Measurements from ENCODE around the gene MTMR10.

The MTMR10 gene

DNA sequence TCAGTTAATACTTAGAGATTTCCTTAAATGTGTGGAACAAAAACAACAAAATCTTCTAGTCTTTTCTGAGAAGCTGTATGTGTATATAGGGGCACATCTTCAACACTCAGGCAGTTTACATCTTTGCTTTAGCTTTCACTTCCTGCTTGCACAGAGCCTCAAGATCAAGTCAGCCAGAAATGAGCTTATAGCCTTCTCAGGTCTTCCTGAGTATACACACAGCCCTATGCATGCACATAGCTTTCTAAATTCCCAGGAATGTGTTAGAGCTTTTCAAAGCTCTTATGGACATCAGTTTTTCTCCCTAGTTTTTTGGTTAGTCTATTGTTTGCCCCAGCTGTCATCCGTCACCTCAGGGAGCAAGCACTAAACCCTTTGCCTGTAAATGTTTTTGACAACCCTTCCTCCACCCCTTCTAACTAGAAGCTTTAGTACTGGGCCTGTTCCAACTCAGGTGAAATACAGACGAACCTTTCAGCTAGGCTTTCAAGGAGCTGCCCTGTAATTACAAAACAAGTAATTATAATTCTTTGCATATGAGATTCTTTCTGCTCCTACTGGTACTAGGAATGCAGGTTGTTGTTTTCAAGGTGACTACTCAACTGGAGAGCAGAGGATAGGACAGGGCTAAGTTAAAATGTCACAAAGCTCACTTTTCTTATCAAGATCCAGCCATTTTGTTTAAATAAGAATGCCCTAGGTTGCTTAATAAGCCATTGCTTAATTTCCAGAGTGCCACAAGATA is 22.6 kb upstream of the MTMR10 start:
- DNase-seq = no peak

GRCh38 chr15:31012455-31012854 is 21.0 kb upstream of the MTMR10 start:
- no peak for DNase-seq

- DNase-seq = no peak
These were observed 18.6 kb upstream of the MTMR10 start for GRCh38 chr15:31010036-31010435.

- no peak for DNase-seq
These were observed 14.2 kb upstream of the MTMR10 start for GRCh38 chr15:31005660-31006059.

- no peak for DNase-seq
These were observed 12.8 kb upstream of the MTMR10 start for GRCh38 chr15:31004220-31004733.

- DNase-seq = no peak
These were observed 10.3 kb upstream of the MTMR10 start for GRCh38 chr15:31001702-31002101.

DNA sequence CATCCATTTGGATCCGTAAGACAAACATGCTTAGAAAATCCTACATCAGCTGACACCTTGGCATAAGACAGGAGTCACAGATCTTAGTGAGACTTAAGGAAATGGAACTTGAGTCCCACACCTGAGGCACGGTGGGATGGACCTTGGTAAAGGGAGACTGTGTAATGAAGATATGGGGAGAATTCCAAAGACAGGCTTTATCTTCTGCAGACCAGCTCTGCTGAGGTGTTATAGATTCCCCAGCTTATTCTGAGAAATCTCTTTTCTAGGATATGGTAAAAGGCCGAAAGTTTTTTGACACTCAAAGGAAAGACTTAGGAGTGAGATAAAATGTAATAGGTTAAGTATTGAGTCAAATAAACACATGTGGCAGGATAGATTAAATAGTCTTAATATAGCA is 8.3 kb upstream of the MTMR10 start:
- no peak for DNase-seq

DNA sequence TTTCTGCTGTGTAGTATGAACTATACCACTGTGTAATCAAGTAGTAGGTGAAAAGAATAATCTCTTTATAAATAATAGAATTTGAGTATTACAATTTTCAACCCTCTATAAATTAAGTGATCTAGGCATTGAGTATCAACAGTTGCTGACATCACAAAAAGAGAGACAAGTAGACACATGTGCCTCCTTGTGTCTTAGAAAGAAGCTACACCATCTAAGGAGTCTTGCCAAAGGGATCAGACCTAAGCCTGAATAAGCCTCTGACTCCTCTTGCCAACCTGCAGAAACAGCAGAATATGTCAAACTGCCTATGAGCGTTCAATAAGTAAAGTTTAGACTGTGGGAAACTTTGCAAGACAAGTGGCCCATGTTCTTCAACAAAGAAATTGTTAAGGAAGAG is 5.8 kb upstream of the MTMR10 start:
- no peak for DNase-seq

DNA sequence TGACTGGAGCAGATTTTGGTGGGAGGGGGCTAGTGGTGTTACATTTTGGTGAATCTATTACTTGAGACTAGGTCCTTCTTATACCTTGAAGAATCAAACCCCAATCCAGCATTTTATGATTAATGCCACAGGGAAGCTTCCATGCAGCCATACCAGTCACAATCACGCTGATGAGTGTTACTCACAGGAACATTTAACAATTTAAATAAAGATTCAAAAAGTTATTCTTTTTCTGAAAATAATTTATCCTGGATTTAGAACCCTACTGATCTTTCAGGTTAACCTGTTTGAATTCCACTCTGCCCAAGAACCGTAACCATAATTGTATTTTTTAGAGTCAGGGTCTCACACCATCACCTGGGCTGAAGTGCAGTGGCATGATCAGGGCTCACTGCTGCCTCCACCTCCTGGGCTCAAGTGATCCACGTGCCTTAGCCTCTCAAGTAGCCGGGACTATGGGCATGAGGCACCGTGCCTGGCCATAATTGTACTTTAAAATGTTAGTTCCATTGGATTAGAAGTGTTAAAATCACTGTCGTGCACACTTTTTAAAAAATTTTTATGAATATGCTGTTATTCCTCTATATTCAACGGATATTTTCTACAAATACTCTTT is 929 bp upstream of the MTMR10 start:
- DNase-seq = no peak

DNA sequence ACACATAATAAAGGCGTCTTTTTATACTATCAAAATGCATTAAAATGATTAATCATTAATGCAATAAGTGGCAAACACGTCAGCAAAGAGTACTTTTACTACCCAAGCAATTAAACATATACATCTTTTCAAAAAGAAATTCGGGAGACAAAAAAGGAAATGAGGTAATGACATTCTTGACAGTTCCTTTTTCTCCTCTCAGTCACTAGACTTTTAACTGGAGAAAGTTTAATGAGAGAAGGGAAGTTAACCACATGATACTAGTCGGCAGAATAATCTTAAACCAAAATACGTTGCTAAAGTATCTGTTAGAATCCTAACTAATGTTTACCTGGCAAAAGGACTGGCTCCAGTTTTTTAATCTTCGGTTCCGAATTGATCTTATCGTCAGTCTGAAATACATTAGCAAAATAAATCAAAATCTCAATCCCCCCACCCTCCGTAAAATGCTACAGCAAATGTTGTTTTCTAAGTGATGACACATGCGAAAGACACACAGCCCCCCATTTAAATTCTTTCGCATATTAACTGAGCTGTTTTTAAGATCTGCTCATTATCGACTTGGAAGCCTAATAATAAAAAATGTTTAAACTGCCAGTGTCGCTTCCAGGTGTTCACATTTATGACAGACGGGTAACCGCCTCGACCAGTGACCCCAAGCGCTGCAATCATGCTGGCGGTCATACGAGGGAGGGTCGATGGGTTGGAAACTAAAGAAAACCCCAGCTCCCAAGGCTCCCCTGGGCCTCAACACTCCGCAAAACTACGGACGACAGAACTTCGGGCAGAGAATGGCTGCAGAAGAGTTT is 778 bp downstream of the MTMR10 start:
- DNase-seq = no peak

- DNase-seq = no peak
These were observed 1.4 kb downstream of the MTMR10 start for GRCh38 chr15:30990036-30990435.

GRCh38 chr15:30985081-30985531 is 6.3 kb downstream of the MTMR10 start:
- DNase-seq = no peak

DNA sequence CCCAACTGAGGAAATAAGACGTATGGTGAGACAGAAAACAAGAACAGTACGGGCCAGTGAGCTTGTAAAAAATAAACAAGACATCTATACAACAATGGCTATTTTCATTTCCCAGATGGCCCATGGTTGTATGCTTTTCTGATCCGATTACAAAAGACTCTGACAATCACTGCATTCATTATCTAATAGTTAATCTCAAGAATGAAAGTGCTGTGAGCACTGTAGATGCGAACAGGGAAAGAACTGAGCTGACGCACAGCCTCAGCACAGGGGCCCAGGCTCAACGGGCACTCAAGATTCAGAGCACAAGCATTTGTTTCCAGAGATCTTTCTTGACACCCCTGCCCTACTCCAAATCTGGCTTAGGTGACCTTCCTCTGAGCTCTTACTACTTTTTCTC is 6.9 kb downstream of the MTMR10 start:
- DNase-seq = no peak

- DNase-seq = no peak
These were observed 7.3 kb downstream of the MTMR10 start for GRCh38 chr15:30984118-30984517.

GRCh38 chr15:30979457-30979856 is 12.0 kb downstream of the MTMR10 start:
- no peak for DNase-seq

DNA sequence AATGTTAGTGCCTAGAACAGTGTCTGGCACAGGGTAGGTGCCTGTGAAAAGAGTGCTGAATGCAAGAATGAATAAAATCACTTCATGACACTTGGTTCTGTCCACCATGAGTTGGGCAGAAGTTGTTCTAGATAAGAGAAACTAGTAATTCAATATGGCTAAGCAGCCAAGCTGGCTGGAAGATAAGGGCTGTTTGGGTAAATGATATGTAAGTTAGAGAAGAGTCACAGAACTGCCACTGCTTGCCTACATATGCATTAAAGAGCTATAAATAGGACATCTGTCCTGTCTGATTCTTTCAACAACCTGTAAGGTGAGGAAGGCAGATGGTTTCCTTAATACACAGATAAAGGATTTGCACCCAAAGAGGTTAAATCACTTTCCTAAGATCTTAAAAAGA is 13.1 kb downstream of the MTMR10 start:
- DNase-seq = no peak

DNA sequence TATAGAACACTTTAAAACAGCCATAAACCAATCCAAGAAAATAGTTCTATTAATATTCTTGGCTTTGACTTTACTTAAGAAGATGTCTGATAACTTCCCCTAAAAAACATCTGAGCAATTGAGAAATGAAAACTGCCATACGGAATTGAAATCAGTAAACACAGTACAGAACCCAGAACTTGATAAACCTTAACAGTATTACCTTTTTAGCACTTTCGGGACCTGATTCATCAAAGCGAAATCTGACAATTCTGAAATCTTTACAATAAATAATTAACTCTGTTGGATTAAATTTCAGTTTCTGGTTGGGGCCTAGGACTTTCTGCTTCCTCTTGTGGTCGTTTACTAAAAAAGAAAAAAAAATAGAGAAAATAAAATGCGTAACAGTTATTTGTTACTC is 17.3 kb downstream of the MTMR10 start:
- DNase-seq = no peak

DNA sequence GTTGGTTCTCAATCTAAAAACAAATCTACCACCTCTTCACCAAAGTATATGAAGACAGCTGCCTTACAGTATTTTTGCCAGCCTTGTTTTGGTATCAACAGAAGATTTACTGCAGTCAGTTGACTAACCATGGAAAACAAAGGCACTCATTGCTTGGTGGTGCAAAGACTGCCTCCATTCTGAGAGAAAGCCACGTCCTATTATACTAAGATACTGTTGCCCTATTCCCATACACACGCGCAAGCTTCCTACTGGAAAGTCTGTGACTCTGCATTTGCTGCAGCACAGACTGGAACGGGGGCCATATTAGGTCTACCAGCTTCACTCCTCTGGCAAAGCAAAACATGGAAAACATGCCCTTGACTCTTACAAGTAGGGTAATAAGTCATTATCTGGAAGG is 18.0 kb downstream of the MTMR10 start:
- DNase-seq = no peak

DNA sequence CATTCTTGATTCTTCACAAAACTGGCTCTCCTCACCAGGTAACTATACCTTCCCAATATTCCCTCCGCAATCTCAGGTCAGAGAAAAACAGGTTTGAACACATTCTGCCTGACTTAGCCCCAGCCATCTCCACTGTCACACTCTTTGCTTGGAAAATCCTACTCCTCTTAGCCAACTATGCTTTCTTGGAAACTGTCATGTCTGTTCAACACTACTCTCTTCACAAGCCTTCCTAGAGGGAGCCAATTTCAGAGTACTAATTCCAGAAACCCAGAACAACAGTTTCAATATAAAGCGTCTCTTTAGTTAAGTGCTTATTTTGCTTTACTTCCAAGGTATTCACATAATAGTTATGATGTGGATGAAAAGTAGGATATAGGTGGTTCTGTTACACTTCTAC is 21.7 kb downstream of the MTMR10 start:
- DNase-seq = no peak

DNA sequence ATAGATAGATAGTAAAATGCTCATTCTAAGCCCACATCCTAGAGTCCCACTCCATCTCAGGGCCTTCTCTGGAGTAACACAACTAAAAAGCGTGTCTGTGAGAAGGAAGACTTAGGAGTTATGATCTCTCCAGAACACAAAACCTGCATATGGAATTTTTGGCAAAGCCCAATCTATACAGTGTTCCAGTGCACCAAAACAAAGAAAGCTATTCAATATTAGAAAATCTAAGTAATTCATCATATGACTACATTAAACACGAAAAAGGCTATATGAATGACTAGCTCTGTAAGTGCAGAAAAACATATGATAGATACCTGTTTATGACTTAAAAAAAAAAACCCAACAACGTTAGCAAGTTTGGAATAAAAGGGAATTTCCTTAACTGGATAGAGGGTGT is 27.7 kb downstream of the MTMR10 start:
- no peak for DNase-seq

DNA sequence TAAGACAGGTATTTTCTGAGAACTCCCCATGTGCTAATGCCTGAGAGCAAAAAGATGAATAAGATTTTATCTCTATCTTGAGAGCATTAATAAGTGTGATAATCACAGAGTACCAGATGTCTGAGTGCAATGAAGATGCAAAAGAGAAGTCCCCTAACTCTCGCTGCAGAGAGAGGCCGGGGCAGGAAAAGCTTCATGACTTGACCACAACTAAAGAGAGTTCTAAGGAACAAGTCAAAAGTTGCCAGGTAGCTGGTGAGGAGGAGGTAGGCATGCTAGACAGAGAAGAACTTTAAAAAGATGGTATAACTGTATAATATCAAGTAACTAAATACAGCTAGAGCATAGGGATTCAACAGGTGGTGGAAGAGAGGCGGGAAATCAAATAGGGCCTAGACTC is 28.8 kb downstream of the MTMR10 start:
- no peak for DNase-seq

DNA sequence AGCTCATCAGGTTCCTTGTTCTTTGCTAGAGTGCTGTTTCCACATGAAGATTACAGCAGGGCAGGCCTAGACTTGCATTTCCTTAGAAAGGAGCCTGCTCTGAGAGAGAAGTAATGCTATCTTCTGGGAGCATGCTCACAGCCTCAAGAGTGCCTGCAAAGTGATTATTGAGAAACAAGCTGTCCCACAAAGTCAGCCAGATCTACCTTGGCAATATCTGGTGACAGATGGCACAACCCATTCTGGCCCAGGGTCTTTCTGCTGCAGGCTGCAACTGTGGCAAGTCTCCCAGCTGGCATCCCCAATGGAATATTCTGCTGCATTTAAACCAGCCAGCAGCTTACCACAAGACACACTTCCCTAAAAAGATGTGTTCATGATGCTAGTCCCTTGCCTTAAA is 29.3 kb downstream of the MTMR10 start:
- DNase-seq = no peak

GRCh38 chr15:30958219-30958618 is 33.2 kb downstream of the MTMR10 start:
- DNase-seq = no peak

Data from NCI-H1048 (cell line).